Fibroblast of mammary gland (primary cell): ENCODE results near the gene MBD3L3.
"Not testable (repeated sequence)": the region's sequence is repeated elsewhere in the genome, so short reads cannot be mapped to it uniquely, and the experiment has no call there.

Experiments used
- DNase-seq: peaks from one replicate; pipeline ENCODE4 v3.0.0-alpha.2; 2010; ENCODE audit warnings: low read depth
- H3K4me3 ChIP-seq: 2 replicates; pipeline ENCODE4 v1.5.1; 2011; ENCODE audit warnings: low read depth, mild to moderate bottlenecking, low read length, moderate library complexity; ENCODE audit not compliant: control insufficient read depth
- TF ChIP-seq, protein P1 (sequence below): conservative IDR thresholded peaks from 2 replicates; pipeline ENCODE4 v1.5.1; 2011; ENCODE audit warnings: low read depth, low read length, inconsistent platforms; ENCODE audit not compliant: control insufficient read depth, insufficient read depth

MBD3L3 gene

GRCh38 chr19:7063339-7063738 lies 4.9 kb upstream of the MBD3L3 start:
- TF ChIP-seq, protein P1, sequence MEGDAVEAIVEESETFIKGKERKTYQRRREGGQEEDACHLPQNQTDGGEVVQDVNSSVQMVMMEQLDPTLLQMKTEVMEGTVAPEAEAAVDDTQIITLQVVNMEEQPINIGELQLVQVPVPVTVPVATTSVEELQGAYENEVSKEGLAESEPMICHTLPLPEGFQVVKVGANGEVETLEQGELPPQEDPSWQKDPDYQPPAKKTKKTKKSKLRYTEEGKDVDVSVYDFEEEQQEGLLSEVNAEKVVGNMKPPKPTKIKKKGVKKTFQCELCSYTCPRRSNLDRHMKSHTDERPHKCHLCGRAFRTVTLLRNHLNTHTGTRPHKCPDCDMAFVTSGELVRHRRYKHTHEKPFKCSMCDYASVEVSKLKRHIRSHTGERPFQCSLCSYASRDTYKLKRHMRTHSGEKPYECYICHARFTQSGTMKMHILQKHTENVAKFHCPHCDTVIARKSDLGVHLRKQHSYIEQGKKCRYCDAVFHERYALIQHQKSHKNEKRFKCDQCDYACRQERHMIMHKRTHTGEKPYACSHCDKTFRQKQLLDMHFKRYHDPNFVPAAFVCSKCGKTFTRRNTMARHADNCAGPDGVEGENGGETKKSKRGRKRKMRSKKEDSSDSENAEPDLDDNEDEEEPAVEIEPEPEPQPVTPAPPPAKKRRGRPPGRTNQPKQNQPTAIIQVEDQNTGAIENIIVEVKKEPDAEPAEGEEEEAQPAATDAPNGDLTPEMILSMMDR = no peak
- no peak for DNase-seq
- no peak overlapping the region for H3K4me3 ChIP-seq

- not testable (repeated sequence) for H3K4me3 ChIP-seq, DNase-seq
Measured at GRCh38 chr19:7059977-7060376, 1.5 kb upstream of the MBD3L3 start.

DNA sequence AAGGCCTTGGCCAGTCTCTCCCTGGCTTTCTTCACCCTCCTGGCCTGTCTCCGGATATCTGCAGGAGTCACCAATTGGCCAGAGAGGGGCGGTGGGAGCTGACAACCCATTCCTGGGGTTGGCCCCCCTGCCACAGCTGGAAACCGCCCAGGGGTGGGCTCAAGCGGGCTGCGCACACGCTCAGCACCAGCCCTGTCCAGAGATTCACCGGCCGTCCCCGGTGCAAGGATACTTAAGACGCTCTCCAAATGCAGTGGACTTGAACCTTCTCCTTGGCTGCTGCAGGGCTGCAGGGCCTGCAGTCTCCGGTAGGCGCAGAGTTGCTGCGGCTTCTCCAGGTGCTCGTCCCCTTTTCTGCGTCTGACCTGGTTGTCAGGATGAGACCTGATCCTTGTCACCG lies 2.1 kb downstream of the MBD3L3 start:
- not testable (repeated sequence) for DNase-seq, H3K4me3 ChIP-seq

GRCh38 chr19:7055679-7056078 lies 2.8 kb downstream of the MBD3L3 start:
- not testable (repeated sequence) for DNase-seq

GRCh38 chr19:7054635-7055368 lies 3.7 kb downstream of the MBD3L3 start:
- H3K4me3 ChIP-seq, DNase-seq: not testable (repeated sequence)

More at GRCh38 chr19:7055679-7056078, 2.8 kb downstream of the MBD3L3 start:
- not testable (repeated sequence) for H3K4me3 ChIP-seq

- H3K4me3 ChIP-seq, DNase-seq: not testable (repeated sequence)
Measured at GRCh38 chr19:7052896-7053295, 5.6 kb downstream of the MBD3L3 start.

GRCh38 chr19:7051421-7051820 lies 7.1 kb downstream of the MBD3L3 start:
- not testable (repeated sequence) for H3K4me3 ChIP-seq, DNase-seq

- not testable (repeated sequence) for DNase-seq, H3K4me3 ChIP-seq
Measured at GRCh38 chr19:7049021-7049420, 9.5 kb downstream of the MBD3L3 start, which contains the start of gene MBD3L2. Gene MBD3L2, plus strand, starts transcription at chr19:7049321. Its CDS starts 53 bp downstream, at chr19:7049374.

DNA sequence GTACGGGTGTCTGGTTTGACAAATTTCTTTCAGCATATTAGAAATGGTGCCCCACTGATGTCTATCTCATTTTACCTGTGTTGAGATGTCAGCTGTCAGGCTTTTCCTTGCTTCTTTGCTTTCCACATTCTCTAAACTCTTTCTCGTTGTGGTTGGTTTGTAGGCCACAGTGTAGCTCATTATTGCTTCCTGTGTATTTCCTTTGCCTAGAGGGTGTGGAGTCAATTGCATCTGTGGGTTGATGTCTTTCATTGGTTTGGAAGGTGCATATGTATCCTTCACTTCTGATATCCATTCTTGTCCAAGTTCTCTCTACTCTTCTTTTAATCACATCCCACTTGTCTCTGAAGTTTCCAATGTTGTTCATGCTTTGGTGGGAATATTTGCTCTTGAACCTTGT lies 16.9 kb downstream of the MBD3L3 start:
- H3K4me3 ChIP-seq, DNase-seq: not testable (repeated sequence)

DNA sequence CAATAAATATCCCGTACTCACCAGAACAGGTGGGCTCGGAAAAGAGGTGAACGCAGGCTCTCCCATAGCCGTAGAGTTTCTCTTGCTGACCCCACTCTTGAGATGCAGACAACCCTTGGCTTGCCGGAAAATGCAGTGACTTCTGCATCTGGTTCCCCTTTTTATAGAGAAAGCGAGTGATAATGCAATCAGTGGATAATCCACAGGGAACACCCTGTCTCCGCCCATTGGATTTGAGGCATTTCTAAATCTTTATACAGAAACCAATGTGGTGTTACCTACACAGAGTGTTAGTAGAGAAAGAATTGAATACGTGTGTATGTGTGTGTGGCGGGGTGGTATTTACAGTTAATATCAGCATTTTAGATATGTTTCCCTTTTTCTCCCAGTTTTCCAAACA lies 18.4 kb downstream of the MBD3L3 start, which contains the start of gene MBD3L4:
MBD3L4 (minus strand) TSS at position 101 of the 400 bp plus-strand sequence; CDS start at position 66, 35 bp downstream.
- DNase-seq = not testable (repeated sequence)

DNA sequence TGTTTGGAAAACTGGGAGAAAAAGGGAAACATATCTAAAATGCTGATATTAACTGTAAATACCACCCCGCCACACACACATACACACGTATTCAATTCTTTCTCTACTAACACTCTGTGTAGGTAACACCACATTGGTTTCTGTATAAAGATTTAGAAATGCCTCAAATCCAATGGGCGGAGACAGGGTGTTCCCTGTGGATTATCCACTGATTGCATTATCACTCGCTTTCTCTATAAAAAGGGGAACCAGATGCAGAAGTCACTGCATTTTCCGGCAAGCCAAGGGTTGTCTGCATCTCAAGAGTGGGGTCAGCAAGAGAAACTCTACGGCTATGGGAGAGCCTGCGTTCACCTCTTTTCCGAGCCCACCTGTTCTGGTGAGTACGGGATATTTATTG lies 28.2 kb downstream of the MBD3L3 start, which contains the start of gene MBD3L5:
MBD3L5 (plus strand) TSS at position 301 of the 400 bp plus-strand sequence; CDS start at position 335, 34 bp downstream.
- H3K4me3 ChIP-seq, DNase-seq: not testable (repeated sequence)

More for the DNA sequence above, 18.4 kb downstream of the MBD3L3 start, which contains the start of gene MBD3L4:
- H3K4me3 ChIP-seq = not testable (repeated sequence)

- not testable (repeated sequence) for H3K4me3 ChIP-seq, DNase-seq
Measured at GRCh38 chr19:7028790-7029189, 29.7 kb downstream of the MBD3L3 start.

GRCh38 chr19:7021331-7021730 lies 37.1 kb downstream of the MBD3L3 start, which contains the start of gene MBD3L2B:
Gene MBD3L2B, minus strand, starts transcription at chr19:7021431. Its CDS starts 34 bp downstream, at chr19:7021397.
- H3K4me3 ChIP-seq, DNase-seq: not testable (repeated sequence)
